Measurements from ENCODE around the gene PRODH. TPM values are rescaled to one million over a fixed set of nuclear protein-coding genes. Genes with fewer than 3 reads are reported as not detected.
"Not testable (repeated sequence)": the region's sequence is repeated elsewhere in the genome, so short reads cannot be mapped to it uniquely, and the experiment has no call there.

Gene PRODH
- total and polyA plus RNA-seq, 10 donors, result 0.55 to 4.0 (median 0.70) TPM; not detected in 3

- no peak overlapping the region for H3K4me3 ChIP-seq
- H3K36me3 ChIP-seq, result no peaks in the 10 kb centered on the region
- no peak overlapping the region for H3K27ac ChIP-seq
- peak; percentile 70 for DNase-seq
- H3K9me3 ChIP-seq, result no peaks in the 10 kb centered on the region
- no peak for TF ChIP-seq CTCF (IDR thresholded peaks at IDR 0.05 in 8 of 11, conservative IDR thresholded peaks at IDR 0.05 in 3 of 11)
- peak in 1 of 3 donors; percentile 7 for TF ChIP-seq POLR2AphosphoS5 (IDR thresholded peaks at IDR 0.05)
- intact Hi-C loops (cut with DNase I; ENCODE audit: low total_unique reads), result no loop called here
- H3K27me3 ChIP-seq (replicated peaks in 1 of 7), result peaks cover 0 to 54% (median 20%) of the 10 kb centered on the region in 7 donors
- 20 to 73% (median 60%) methylated on average over 1 to 7 of the region's 7 CpGs for WGBS, 5 donors
- H3K4me1 ChIP-seq, result peaks cover 0 to 39% (median 16%) of the 10 kb centered on the region in 6 donors
Measured at GRCh38 chr22:18966748-18967147, 30.7 kb upstream of the PRODH start.

GRCh38 chr22:18965526-18966421 lies 29.7 kb upstream of the PRODH start:
- TF ChIP-seq POLR2AphosphoS5 (IDR thresholded peaks at IDR 0.05) (no peak), POLR2A (IDR thresholded peaks at IDR 0.05) (no peak), CTCF (IDR thresholded peaks at IDR 0.05 in 8 of 11, conservative IDR thresholded peaks at IDR 0.05 in 3 of 11) (no peak)
- peaks cover 0 to 32% (median 9%) of the 10 kb centered on the region in 6 donors for H3K4me1 ChIP-seq
- H3K27me3 ChIP-seq (replicated peaks in 1 of 7), result peaks cover 0 to 44% (median 12%) of the 10 kb centered on the region in 7 donors
- no peak overlapping the region for H3K4me3 ChIP-seq
- no peak for DNase-seq
- intact Hi-C loops (cut with DNase I; ENCODE audit: low total_unique reads), result no loop called here
- WGBS, 5 donors, result 72 to 81% (median 75%) methylated on average over 7 to 14 of the region's 14 CpGs
- no peak overlapping the region for H3K27ac ChIP-seq
- no peaks in the 10 kb centered on the region for H3K9me3 ChIP-seq
- no peaks in the 10 kb centered on the region for H3K36me3 ChIP-seq

GRCh38 chr22:18964501-18965265 lies 28.6 kb upstream of the PRODH start:
- H3K36me3 ChIP-seq; intact Hi-C loops (cut with DNase I; ENCODE audit: low total_unique reads); H3K9me3 ChIP-seq; H3K4me3 ChIP-seq; H3K27ac ChIP-seq: not testable (repeated sequence)
- peaks cover 0 to 22% (median 3%) of the 10 kb centered on the region in 6 donors for H3K4me1 ChIP-seq
- DNase-seq, result peak; percentile 61
- H3K27me3 ChIP-seq (replicated peaks in 1 of 7), result peaks cover 0 to 35% (median 3%) of the 10 kb centered on the region in 7 donors
- WGBS, 5 donors, result 83 to 90% (median 86%) methylated on average over 4 to 18 of the region's 19 CpGs

GRCh38 chr22:18964051-18964450 lies 28.0 kb upstream of the PRODH start:
- H3K27ac ChIP-seq; intact Hi-C loops (cut with DNase I; ENCODE audit: low total_unique reads); H3K9me3 ChIP-seq; H3K36me3 ChIP-seq; H3K4me3 ChIP-seq: not testable (repeated sequence)
- 88 to 95% (median 92%) methylated on average over 7 to 10 of the region's 10 CpGs for WGBS, 5 donors
- Histone ChIP-seq H3K27me3 (replicated peaks in 1 of 7) (peaks cover 0 to 30% (median 0%) of the 10 kb centered on the region in 7 donors), H3K4me1 (peaks cover 0 to 16% (median 0%) of the 10 kb centered on the region in 6 donors)
- peak; percentile 70 for DNase-seq

- no peak overlapping the region for H3K4me3 ChIP-seq
- intact Hi-C loops (cut with DNase I; ENCODE audit: low total_unique reads), result no loop called here
- H3K27ac ChIP-seq, result no peak overlapping the region
- peaks cover 0 to 21% (median 0%) of the 10 kb centered on the region in 7 donors for H3K27me3 ChIP-seq (replicated peaks in 1 of 7)
- H3K36me3 ChIP-seq, result no peaks in the 10 kb centered on the region
- no peak for TF ChIP-seq CTCF (IDR thresholded peaks at IDR 0.05 in 8 of 11, conservative IDR thresholded peaks at IDR 0.05 in 3 of 11)
- no peak for TF ChIP-seq POLR2AphosphoS5 (IDR thresholded peaks at IDR 0.05)
- no peak for TF ChIP-seq POLR2A (IDR thresholded peaks at IDR 0.05)
- no peaks in the 10 kb centered on the region for H3K9me3 ChIP-seq
- H3K4me1 ChIP-seq, result peaks cover 0 to 7% (median 0%) of the 10 kb centered on the region in 6 donors
- no peak for DNase-seq
- WGBS, 5 donors, result 73 to 87% (median 86%) methylated on average over 3 of the region's 3 CpGs
Measured at GRCh38 chr22:18962308-18962635, 26.2 kb upstream of the PRODH start.

GRCh38 chr22:18961632-18962307 lies 25.7 kb upstream of the PRODH start:
- H3K27ac ChIP-seq; H3K4me3 ChIP-seq; H3K9me3 ChIP-seq; intact Hi-C loops (cut with DNase I; ENCODE audit: low total_unique reads); H3K36me3 ChIP-seq; H3K4me1 ChIP-seq: not testable (repeated sequence)
- peak; percentile 59 for DNase-seq
- H3K27me3 ChIP-seq (replicated peaks in 1 of 7), result peaks cover 0 to 21% (median 0%) of the 10 kb centered on the region in 7 donors
- 69 to 87% (median 79%) methylated on average over 8 of the region's 8 CpGs for WGBS, 5 donors

GRCh38 chr22:18961201-18961600 lies 25.1 kb upstream of the PRODH start:
- intact Hi-C loops (cut with DNase I; ENCODE audit: low total_unique reads), result not testable (repeated sequence)

More at GRCh38 chr22:18961201-18961600, 25.1 kb upstream of the PRODH start:
- not testable (repeated sequence) for DNase-seq, H3K36me3 ChIP-seq, H3K4me3 ChIP-seq, H3K27ac ChIP-seq, H3K9me3 ChIP-seq, H3K4me1 ChIP-seq
- peaks cover 0 to 21% (median 0%) of the 10 kb centered on the region in 7 donors for H3K27me3 ChIP-seq (replicated peaks in 1 of 7)
- WGBS, 5 donors, result 66 to 76% (median 68%) methylated on average over 4 to 7 of the region's 7 CpGs

Data from spleen (tissue), 11 donors.